IPS-NIHi7 (cell line): ENCODE data around the gene PGS1.

ENCODE experiments used
- DNase-seq: peaks from one replicate; pipeline ENCODE4 v3.0.0; 2012; ENCODE audit warnings: mixed read lengths; ENCODE audit errors: extremely low spot score

Gene PGS1

GRCh38 chr17:78473951-78474613, 95.6 kb downstream of the PGS1 start:
- no peak for DNase-seq
